Activated CD4-positive, alpha-beta T cell treated with anti-CD3 and anti-CD28 coated beads, Interleukin-10, Interleukin-2, amounts not matched to agents 100 ng/mL and 50 ng/mL, durations not matched to agents 16 hours and 8 hours (primary cell): ENCODE measurements around the gene MCMBP.
"Not testable (repeated sequence)": the region's sequence is repeated elsewhere in the genome, so short reads cannot be mapped to it uniquely, and the experiment has no call there.

Source experiments
- DNase-seq: peaks from one replicate; pipeline ENCODE4 v3.0.0-alpha.2; 2020

MCMBP gene

GRCh38 chr10:119872860-119873681 is 428 bp upstream of the MCMBP start:
- peak; percentile 94 for DNase-seq

GRCh38 chr10:119871881-119872609 is 598 bp downstream of the MCMBP start:
- DNase-seq, result peak; percentile 69

- DNase-seq, result not testable (repeated sequence)
These were observed 3.2 kb downstream of the MCMBP start for GRCh38 chr10:119869398-119869797.

GRCh38 chr10:119867317-119867716 is 5.3 kb downstream of the MCMBP start:
- DNase-seq, result no peak

DNA sequence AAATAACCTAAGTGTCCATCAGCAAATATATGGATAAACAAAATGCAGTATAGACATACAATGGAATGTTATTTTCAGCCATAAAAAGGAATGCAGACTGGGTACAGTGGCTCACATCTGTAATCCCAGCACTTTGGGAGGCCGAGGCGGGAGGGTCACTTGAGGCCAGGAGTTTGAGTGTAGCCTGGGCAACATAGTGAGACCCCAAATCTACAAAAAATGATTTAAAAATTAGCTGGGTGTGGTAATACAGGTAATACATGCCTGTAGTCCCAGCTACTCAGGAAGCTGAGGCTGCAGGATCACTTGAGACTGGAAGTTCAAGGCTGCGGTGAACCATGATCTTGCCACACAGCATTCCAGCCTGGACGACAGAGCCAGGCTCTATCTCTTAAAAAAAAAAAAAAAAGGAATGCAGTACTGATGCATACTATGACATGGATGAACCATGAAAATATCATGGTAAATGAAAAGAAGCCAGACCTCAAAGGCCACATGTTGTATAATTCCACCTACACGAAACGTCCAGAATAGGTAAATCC is 6.9 kb downstream of the MCMBP start:
- DNase-seq, result no peak

DNA sequence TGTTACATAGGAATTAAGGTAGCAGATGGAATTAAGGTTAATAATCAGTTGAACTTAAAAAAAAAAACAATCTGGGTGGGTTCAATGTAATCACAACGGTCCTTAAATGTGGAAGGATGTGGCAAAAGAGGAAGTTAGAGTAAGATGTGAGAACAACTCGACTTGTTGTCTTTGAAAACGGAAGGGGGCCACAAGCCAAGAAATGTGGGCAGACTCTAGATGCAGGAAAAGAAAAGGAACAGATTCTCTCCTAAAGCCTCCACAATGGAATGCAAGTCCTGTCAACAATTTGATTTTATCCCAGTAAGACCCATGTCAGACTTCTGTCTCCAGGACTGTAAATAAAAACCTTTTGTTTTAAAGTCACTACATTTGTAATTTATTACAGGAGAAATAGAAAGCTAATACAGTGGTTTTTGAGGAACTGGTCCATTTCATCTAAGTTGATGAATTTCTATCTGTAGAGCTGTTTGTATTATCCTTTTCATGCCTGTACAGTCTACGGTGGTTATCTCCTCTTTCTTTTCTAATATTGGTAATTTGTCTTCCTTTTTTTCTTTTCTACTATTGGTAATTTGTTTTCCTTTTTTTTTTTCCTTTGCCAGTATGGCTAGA is 8.6 kb downstream of the MCMBP start:
- DNase-seq, result no peak

- DNase-seq, result no peak
These were observed 10.1 kb downstream of the MCMBP start for GRCh38 chr10:119862524-119862923.

DNA sequence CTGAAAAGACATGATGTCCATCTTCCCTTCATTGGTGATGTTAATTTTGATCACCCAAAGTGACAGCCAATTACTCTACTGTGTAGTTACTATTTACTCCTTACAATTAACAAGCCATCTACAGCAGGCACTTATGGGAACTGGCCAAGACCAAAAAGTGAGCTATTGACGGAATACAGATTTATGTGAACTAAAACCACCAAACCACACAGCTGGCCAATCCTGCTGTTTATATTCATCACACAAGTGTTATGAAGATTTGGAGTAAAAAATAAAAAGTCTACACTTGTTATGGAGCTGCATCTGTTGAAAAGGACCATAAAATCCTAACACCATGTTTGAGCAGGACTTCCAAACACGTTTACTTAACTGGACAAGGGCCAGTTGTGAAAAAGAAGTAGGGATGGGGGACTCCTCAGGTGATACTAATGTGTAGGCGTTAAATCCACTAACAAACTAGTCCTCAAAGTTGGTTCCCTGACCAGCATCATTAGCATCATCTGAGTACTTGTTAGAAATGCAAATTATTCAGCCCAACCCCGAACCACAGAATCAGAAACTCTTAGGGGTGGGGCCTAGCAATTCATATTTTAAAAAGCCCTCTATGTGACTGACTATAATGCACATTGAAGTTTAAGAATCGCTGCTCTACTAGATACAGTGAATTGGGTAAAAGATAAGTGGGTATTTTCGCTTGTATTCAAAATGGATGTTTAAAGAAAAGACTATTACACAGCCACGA is 11.6 kb downstream of the MCMBP start:
- no peak for DNase-seq

- peak; percentile 47 for DNase-seq
These were observed 13.0 kb downstream of the MCMBP start for GRCh38 chr10:119859420-119860258.

DNA sequence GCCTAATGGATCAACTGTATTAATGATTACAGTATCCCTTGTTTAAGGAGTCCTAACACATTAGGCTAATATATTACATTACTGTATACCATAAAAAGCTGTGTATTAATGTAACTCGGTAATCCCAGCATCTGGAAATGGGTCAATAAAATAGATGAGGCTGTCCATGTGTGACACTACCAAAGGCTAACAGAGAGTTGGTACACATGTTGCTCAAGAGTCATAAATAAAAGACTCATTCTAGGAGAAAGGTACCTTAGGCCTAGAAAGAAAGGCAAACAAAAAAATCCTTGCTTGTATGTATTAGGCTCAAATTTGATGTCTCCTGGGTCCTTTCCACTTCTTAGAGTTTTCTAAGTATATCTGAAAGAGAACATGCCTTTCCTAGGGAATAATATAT is 14.6 kb downstream of the MCMBP start:
- DNase-seq, result no peak

DNA sequence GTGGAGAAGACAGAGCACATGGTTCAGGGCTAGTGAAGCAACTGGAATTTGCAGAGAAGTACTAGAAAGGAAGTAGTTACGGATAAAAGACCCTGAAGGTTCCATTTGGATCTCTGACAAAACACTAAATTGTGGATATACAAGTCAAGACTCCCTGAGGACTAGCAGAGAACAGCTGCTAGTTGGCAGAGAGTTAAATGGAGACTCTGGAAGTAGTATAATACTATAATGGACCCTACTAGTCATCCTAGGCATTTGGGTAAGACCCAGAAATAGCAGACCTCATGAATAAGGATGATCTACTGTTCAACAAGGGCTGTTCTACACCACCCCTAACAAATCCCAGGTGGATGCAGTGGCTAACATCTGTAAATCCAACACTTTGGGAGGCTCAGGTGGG is 19.1 kb downstream of the MCMBP start:
- DNase-seq, result no peak

- DNase-seq, result no peak
These were observed 19.8 kb downstream of the MCMBP start for GRCh38 chr10:119852822-119853221.

- DNase-seq, result no peak
These were observed 20.4 kb downstream of the MCMBP start for GRCh38 chr10:119852277-119852676.

- no peak for DNase-seq
These were observed 22.7 kb downstream of the MCMBP start for GRCh38 chr10:119849944-119850343.

DNA sequence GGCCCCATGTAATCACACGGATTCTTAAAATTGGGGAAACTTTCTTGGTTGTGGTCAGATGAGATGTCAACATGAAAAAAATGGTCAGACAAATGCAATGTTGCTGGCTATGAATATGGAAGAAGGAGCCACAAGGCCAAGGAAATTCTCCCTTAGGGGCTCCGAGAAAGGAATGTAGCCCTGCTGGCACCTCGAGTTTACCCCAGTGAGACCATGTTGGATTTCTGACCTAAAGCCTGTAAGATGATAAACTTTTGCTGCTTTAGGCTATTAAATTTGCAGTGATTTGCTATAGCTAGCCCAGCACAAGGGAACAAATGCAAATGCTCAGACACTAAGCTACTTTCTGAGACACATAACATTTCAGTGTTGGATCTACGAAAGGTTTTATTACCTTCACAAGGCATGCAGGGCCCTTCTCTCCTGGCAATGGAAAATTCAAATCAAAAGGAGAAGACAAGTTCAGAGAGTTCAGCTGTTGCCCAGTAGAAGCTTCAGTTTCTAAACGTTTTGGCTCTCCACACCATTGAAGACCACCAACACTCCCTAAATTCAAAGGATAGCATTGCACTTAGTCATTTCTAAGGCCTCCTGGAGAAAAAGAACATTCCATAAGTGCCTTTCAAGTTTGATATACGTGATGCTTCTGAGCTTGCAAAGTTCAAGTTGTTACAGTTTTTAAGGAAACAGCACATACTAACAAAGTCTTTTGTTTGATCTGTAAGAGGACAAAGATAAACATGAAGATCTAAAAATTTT is 23.4 kb downstream of the MCMBP start:
- no peak for DNase-seq

DNA sequence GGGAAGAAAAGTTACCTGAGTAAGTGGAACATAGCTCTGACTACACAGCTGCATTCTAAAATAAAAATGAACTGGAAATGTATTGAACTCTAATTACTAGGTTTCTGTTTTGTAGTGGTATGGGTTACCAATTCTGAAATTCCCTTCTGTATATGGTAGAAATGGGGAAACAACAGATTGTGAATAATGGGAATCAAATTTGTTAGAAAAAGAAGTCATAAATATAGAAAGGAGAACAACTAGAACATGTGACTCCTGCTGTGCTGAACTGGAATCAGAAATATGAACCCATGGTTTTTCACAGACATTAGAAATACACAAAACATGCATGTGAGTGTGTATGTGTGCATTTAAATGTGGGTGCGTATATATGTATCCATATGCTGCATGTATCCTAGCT is 27.0 kb downstream of the MCMBP start:
- DNase-seq, result no peak

GRCh38 chr10:119834188-119834587 is 38.5 kb downstream of the MCMBP start:
- peak; percentile 81 for DNase-seq

DNA sequence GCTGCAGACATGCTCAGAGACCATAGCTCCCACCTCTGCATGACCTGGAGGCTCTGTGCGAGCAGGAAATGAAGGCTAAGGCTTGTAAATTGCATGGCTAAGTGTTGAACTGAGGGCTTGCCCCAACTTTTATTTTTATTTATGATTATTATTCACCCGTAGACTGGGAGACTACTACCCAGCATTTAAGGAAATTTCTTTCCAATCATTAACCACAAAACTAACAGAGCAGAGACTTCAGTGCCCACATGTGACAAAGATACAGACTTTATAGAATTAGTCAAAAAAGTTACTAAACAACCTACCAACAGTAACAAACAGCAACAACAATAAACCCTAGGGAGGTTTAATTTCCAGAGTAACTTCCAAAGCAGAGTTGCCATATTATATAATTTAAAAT is 39.7 kb downstream of the MCMBP start:
- no peak for DNase-seq

DNA sequence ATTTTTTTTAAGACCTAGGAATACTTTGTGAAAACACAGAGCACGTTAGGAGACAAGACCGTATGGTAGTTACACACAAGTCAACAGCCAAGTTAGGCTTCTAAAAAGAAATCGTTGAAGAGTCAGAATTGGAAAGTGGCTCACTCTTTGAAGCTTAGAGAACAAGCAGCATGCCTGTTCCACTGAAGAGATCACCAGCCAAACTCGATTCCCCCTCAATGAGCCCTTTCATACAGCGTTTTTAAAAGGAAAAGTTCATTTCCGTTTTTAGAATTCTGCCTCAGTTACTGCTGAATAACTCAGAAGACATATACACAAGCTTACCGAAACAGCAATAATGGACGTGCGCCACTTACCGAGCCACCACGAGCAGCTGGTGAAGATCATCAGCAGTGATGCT is 41.0 kb downstream of the MCMBP start:
- no peak for DNase-seq

DNA sequence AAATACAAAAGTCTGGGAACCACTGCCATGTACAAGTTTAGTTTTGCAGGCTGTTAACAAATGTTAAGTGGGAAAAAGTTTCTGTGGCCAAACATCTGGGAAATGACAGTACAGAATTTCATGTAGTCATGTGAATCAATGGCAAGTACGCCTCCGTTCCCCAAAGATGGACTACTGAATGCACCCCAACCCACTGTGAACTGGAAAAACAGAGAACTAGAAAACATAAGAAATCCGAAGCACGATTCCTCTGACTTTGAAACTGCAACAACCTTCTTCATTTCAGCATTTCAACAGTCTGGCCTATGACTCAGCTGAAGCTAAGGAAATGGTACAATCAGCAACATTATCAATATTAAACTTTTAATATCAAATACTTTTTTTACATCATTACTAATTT is 41.8 kb downstream of the MCMBP start:
- no peak for DNase-seq

- no peak for DNase-seq
These were observed 43.2 kb downstream of the MCMBP start for GRCh38 chr10:119829429-119829828.
